H1 (cell line): Measurements from ENCODE around the gene TSC22D4. TPM values are rescaled to one million over a fixed set of nuclear protein-coding genes. Genes with fewer than 3 reads are reported as not detected.

Source experiments
- CTCF ChIA-PET: fragments of 300-600 bp; sonication (Branson Sonifier 250); formaldehyde crosslinking; loops from one replicate; lab custom pipeline; 2021; ENCODE audit not compliant: partially characterized antibody; lab: Charles Lee
- POLR2A ChIA-PET: fragments of 300-600 bp; sonication (Branson Sonifier 250); formaldehyde crosslinking; loops from one replicate; lab custom pipeline; 2021; ENCODE audit warnings: inconsistent platforms; ENCODE audit not compliant: partially characterized antibody; lab: Charles Lee
- DNase-seq, 2 experiments: peaks; one replicate each; pipeline versions ENCODE4 v3.0.0 to v3.0.0-alpha.2; 2010 to 2022; ENCODE audit warnings: low spot score in 2 of 2, low read depth in 1 of 2, mixed read lengths in 1 of 2
- FAIRE-seq: peaks from 2 replicates; lab custom pipeline; 2011; peaks lifted over from hg19 to GRCh38; lab: Jason Lieb, UNC
- H2AFZ ChIP-seq: 2 replicates; pipeline ENCODE4 v1.8.1; 2012; ENCODE audit warnings: low read length, inconsistent platforms
- H2AK5ac ChIP-seq: 2 replicates; pipeline ENCODE4 v1.6.1; 2013; ENCODE audit warnings: low read depth, low read length
- H2BK120ac ChIP-seq: replicated peaks from 2 replicates; pipeline ENCODE3; 2013; ENCODE audit warnings: low read depth, low read length, inconsistent platforms
- H2BK12ac ChIP-seq: 2 replicates; pipeline ENCODE4 v1.6.1; 2013; ENCODE audit warnings: low read depth, low read length
- H2BK15ac ChIP-seq: 2 replicates; pipeline ENCODE4 v1.6.1; 2013; ENCODE audit warnings: low read length
- H2BK20ac ChIP-seq: 2 replicates; pipeline ENCODE4 v1.6.1; 2013; ENCODE audit warnings: low read length
- H2BK5ac ChIP-seq: 2 replicates; pipeline ENCODE4 v1.6.1; 2013; ENCODE audit warnings: low read depth, low read length
- H3K14ac ChIP-seq: 2 replicates; pipeline ENCODE4 v1.6.1; 2013; ENCODE audit warnings: inconsistent platforms; ENCODE audit not compliant: insufficient read length
- H3K18ac ChIP-seq: 2 replicates; pipeline ENCODE4 v1.6.1; 2013; ENCODE audit warnings: low read length; ENCODE audit errors: extremely low read depth
- H3K23ac ChIP-seq: 2 replicates; pipeline ENCODE4 v1.6.1; 2013; ENCODE audit warnings: inconsistent platforms; ENCODE audit not compliant: insufficient read length
- H3K23me2 ChIP-seq: 2 replicates; pipeline ENCODE4 v1.6.1; 2013; ENCODE audit warnings: low read depth, low read length
- H3K27ac ChIP-seq: 2 replicates; pipeline ENCODE4 v1.6.1; 2011; ENCODE audit warnings: low read depth, low read length, inconsistent platforms
- H3K27me3 ChIP-seq, 4 experiments: replicated peaks in 1 of 4; 1 replicate in 1 of 4; 2 replicates in 3 of 4; pipeline versions ENCODE4 v1.6.1 to v1.8.1; 2011 to 2013; ENCODE audit warnings: low read length in 3 of 4, mild to moderate bottlenecking in 3 of 4, inconsistent platforms in 2 of 4, mixed read lengths in 2 of 4, moderate library complexity in 1 of 4; ENCODE audit not compliant: control insufficient read depth in 3 of 4, insufficient read depth in 3 of 4; ENCODE audit errors: extremely low read depth in 1 of 4
- H3K36me3 ChIP-seq, 4 experiments: 2 replicates each; pipeline versions ENCODE4 v1.6.1 to v1.8.1; 2011 to 2013; ENCODE audit warnings: mild to moderate bottlenecking in 4 of 4, low read length in 3 of 4, moderate library complexity in 2 of 4, control low read depth in 1 of 4, inconsistent platforms in 1 of 4; ENCODE audit not compliant: insufficient read depth in 4 of 4, control insufficient read depth in 2 of 4
- H3K4ac ChIP-seq: replicated peaks from 2 replicates; pipeline ENCODE3; 2013; ENCODE audit warnings: low read length, low read depth, mixed read lengths, inconsistent platforms; ENCODE audit not compliant: insufficient read length
- H3K4me1 ChIP-seq, 4 experiments: replicated peaks in 1 of 4; 1 replicate in 1 of 4; 2 replicates in 3 of 4; pipeline versions ENCODE4 v1.6.1 to v1.8.1; 2011 to 2013; ENCODE audit warnings: low read length in 3 of 4, inconsistent platforms in 2 of 4, mixed read lengths in 1 of 4; ENCODE audit not compliant: insufficient read depth in 4 of 4, control insufficient read depth in 3 of 4
- H3K4me2 ChIP-seq, 2 experiments: 2 replicates each; pipeline versions ENCODE4 v1.6.1 to v1.8.1; 2011 to 2013; ENCODE audit warnings: low read depth in 2 of 2, low read length in 2 of 2, control low read depth in 1 of 2, inconsistent platforms in 1 of 2, mild to moderate bottlenecking in 1 of 2; ENCODE audit not compliant: insufficient read depth in 1 of 2
- H3K4me3 ChIP-seq, 4 experiments: fragments of 200-600, 300-600 bp in 1 of 4; sonication (generic), shearing (Covaris generic), sonication (Bioruptor Twin) in 1 of 4; 2 replicates each; pipeline versions ENCODE4 v1.5.1 to v1.8.1; 2011 to 2016; ENCODE audit warnings: low read length in 4 of 4, low read depth in 3 of 4, control low read depth in 2 of 4, inconsistent platforms in 2 of 4, mild to moderate bottlenecking in 2 of 4, mixed read lengths in 1 of 4, moderate library complexity in 1 of 4; ENCODE audit not compliant: insufficient read depth in 2 of 4; ENCODE audit errors: extremely low read depth in 1 of 4
- H3K56ac ChIP-seq: replicated peaks from 2 replicates; pipeline ENCODE3; 2013; ENCODE audit warnings: low read depth, mild to moderate bottlenecking, mixed read lengths, low read length, inconsistent platforms; ENCODE audit not compliant: insufficient read length
- H3K79me1 ChIP-seq: 2 replicates; pipeline ENCODE4 v1.6.1; 2013; ENCODE audit warnings: low read depth, low read length, control low read depth
- H3K79me2 ChIP-seq, 2 experiments: 2 replicates each; pipeline versions ENCODE4 v1.6.1 to v1.8.1; 2012 to 2013; ENCODE audit warnings: low read length in 2 of 2, mild to moderate bottlenecking in 2 of 2, inconsistent platforms in 1 of 2; ENCODE audit not compliant: insufficient read depth in 2 of 2, control insufficient read depth in 1 of 2
- H3K9ac ChIP-seq, 4 experiments: replicated peaks in 1 of 4; 1 replicate in 1 of 4; 2 replicates in 3 of 4; pipeline versions ENCODE4 v1.6.1 to v1.8.1; 2011 to 2013; ENCODE audit warnings: low read depth in 3 of 4, low read length in 3 of 4, control low read depth in 2 of 4, mild to moderate bottlenecking in 2 of 4, moderate library complexity in 2 of 4, inconsistent platforms in 1 of 4; ENCODE audit errors: extremely low read depth in 1 of 4
- H3K9me3 ChIP-seq, 2 experiments: 2 replicates each; pipeline versions ENCODE4 v1.6.1 to v1.8.1; 2012 to 2013; ENCODE audit warnings: mild to moderate bottlenecking in 2 of 2, moderate library complexity in 2 of 2, control low read depth in 1 of 2, inconsistent platforms in 1 of 2, low read depth in 1 of 2, low read length in 1 of 2, mixed read lengths in 1 of 2; ENCODE audit not compliant: insufficient read depth in 2 of 2
- H4K20me1 ChIP-seq, 2 experiments: replicated peaks in 1 of 2; 2 replicates each; pipeline versions ENCODE3 to v1.8.1; 2011 to 2013; ENCODE audit warnings: inconsistent platforms in 2 of 2, low read length in 2 of 2, mild to moderate bottlenecking in 1 of 2; ENCODE audit not compliant: insufficient read depth in 2 of 2, control insufficient read depth in 1 of 2
- H4K5ac ChIP-seq: 2 replicates; pipeline ENCODE4 v1.6.1; 2013; ENCODE audit warnings: low read length, low read depth, mixed read lengths, inconsistent platforms; ENCODE audit not compliant: insufficient read length
- H4K8ac ChIP-seq: 2 replicates; pipeline ENCODE4 v1.8.0; 2013; ENCODE audit warnings: mild to moderate bottlenecking, moderate library complexity, low read length, inconsistent platforms; ENCODE audit not compliant: insufficient read depth; ENCODE audit errors: extremely low read depth
- H4K91ac ChIP-seq: replicated peaks from 2 replicates; pipeline ENCODE3; 2013; ENCODE audit warnings: low read length, mixed read lengths, inconsistent platforms; ENCODE audit not compliant: insufficient read length
- BRCA1 ChIP-seq: IDR thresholded peaks from 2 replicates; pipeline ENCODE4 v1.6.1; 2012; ENCODE audit warnings: low read depth, low read length, improper control_type of control experiment
- POLR2AphosphoS5 ChIP-seq: IDR thresholded peaks from 2 replicates; pipeline ENCODE4 v1.6.1; 2011; ENCODE audit warnings: low read depth, low read length
- SIN3A ChIP-seq, 2 experiments: IDR thresholded peaks in 1 of 2; conservative IDR thresholded peaks in 1 of 2; 2 replicates each; pipeline ENCODE4 v1.6.1; 2011 to 2012; ENCODE audit warnings: low read length in 2 of 2, improper control_type of control experiment in 1 of 2, low read depth in 1 of 2, mild to moderate bottlenecking in 1 of 2
- SUZ12 ChIP-seq: fragments of 200-600 bp; sonication (generic); IDR thresholded peaks from 2 replicates; pipeline ENCODE4 v1.6.1; 2012; ENCODE audit warnings: mild to moderate bottlenecking, inconsistent platforms, low read length, moderate library complexity, mixed read lengths
- WGBS, 2 experiments: shearing (Covaris generic) in 1 of 2; methylation state at CpG; one replicate each; pipeline versions ENCODE4 v1.1.6 to v1.1.7; 2013 to 2015; ENCODE audit warnings: low lambda C conversion rate in 2 of 2, mixed read lengths in 2 of 2, inconsistent platforms in 1 of 2, low coverage in 1 of 2, missing lambda C conversion rate in 1 of 2; ENCODE audit not compliant: insufficient replicate concordance in 2 of 2, insufficient coverage in 1 of 2, insufficient read length in 1 of 2; ENCODE audit errors: extremely low coverage in 1 of 2, missing lambda C conversion rate in 1 of 2; 5-methylcytosine and 5-hydroxymethylcytosine counted together
- polyA plus RNA-seq, 7 experiments: library from polyadenylated mRNA; depleted of rRNA in 3 of 7; stranded (reverse) in 5 of 7; unstranded in 2 of 7; fragments of >200 nt in 5 of 7; fragments of 200-250 nt in 2 of 7; gene quantifications; 1 replicate in 5 of 7; 2 replicates in 1 of 7; 4 replicates in 1 of 7; pipeline versions ENCODE4 v1.2.1 to v1.2.3, GENCODE V29; 2011 to 2013; ENCODE audit warnings: missing spikeins in 2 of 7, mixed read lengths in 2 of 7
- total RNA-seq: library from RNA; stranded (reverse); fragmentation: NEBNext Ultra II Directional; extraction: Animal tissue kit (Norgen Biotek cat#: 25700); gene quantifications from 2 replicates; pipeline ENCODE4 v1.2.1, GENCODE V29; 2021

Gene TSC22D4
- total and polyA plus RNA-seq, 2 of the 8 experiments (the other 6 are each of a cell fraction or from before 2014, with no cell fraction given): 13.2 to 20.3 TPM

GRCh38 chr7:100513212-100513810 is 34.3 kb upstream of the TSC22D4 start:
- H3K4ac ChIP-seq: no peak overlapping the region
- H2BK5ac ChIP-seq: no peak overlapping the region
- WGBS, 2 experiments: 89 to 100% methylated on average over 1 to 9 of the region's 9 CpGs
- no peaks in the 10 kb centered on the region for H3K36me3 ChIP-seq
- no peak for DNase-seq
- H3K14ac ChIP-seq: no peak overlapping the region
- no peak overlapping the region for H2BK15ac ChIP-seq
- H3K4me3 ChIP-seq: no peak overlapping the region
- H2AK5ac ChIP-seq: no peak overlapping the region
- no peak overlapping the region for H2BK20ac ChIP-seq
- H3K79me2 ChIP-seq: no peaks in the 10 kb centered on the region
- no peaks in the 10 kb centered on the region for H3K23me2 ChIP-seq
- H4K20me1 ChIP-seq: no peaks in the 10 kb centered on the region
- no peak overlapping the region for H4K5ac ChIP-seq
- no peak overlapping the region for H3K27ac ChIP-seq
- no peak overlapping the region for H3K56ac ChIP-seq
- no peaks in the 10 kb centered on the region for H3K4me1 ChIP-seq
- no peak overlapping the region for H3K4me2 ChIP-seq
- no peak overlapping the region for H4K91ac ChIP-seq
- no peak overlapping the region for H2AFZ ChIP-seq
- no peaks in the 10 kb centered on the region for H3K79me1 ChIP-seq
- no peak overlapping the region for H3K18ac ChIP-seq
- H2BK120ac ChIP-seq: no peak overlapping the region
- ChIA-PET CTCF (interaction anchor here (1.1 to 1.2 kb wide), 2 partner anchors 21 to 47 kb away, joined by 5 read pairs; no protein-coding TSS in a partner anchor), POLR2A (no interaction called here)
- H3K27me3 ChIP-seq: no peaks in the 10 kb centered on the region; a peak in 1 of 7 replicates
- no peaks in the 10 kb centered on the region for H3K9me3 ChIP-seq
- H3K9ac ChIP-seq: no peak overlapping the region
- H2BK12ac ChIP-seq: no peak overlapping the region
- H4K8ac ChIP-seq: no peak overlapping the region
- no peak for FAIRE-seq
- no peak overlapping the region for H3K23ac ChIP-seq
- TF ChIP-seq SUZ12 (no peak), POLR2AphosphoS5 (no peak), SIN3A (conservative IDR thresholded peaks at IDR 0.05 in 1 of 2, IDR thresholded peaks at IDR 0.05 in 1 of 2; ENCODE audit: low read depth in 1 of 2, low read length in 2 of 2) (no peak), BRCA1 (no peak)
